SU-DHL-6 (cell line): ENCODE data around the gene EML1.

Source experiments
- H2AFZ ChIP-seq: fragments of 200-600 bp; sonication (generic); 2 replicates; pipeline ENCODE4 v1.6.1; 2014; ENCODE audit warnings: low read depth, mild to moderate bottlenecking, moderate library complexity, mixed read lengths, antibody characterized with exemption, low read length; ENCODE audit not compliant: severe bottlenecking
- H3F3A ChIP-seq: fragments of 200-600 bp; shearing (Covaris generic); 2 replicates; pipeline ENCODE4 v1.6.0; 2016; ENCODE audit warnings: antibody characterized with exemption, mild to moderate bottlenecking; ENCODE audit not compliant: insufficient read depth
- H3K27ac ChIP-seq: fragments of 200-600 bp; sonication (generic); 2 replicates; pipeline ENCODE4 v1.5.1; 2016; ENCODE audit warnings: low read depth, mild to moderate bottlenecking, low read length, moderate library complexity, mixed read lengths
- H3K27me3 ChIP-seq: fragments of 200-600 bp; sonication (generic), shearing (Covaris generic); 2 replicates; pipeline ENCODE4 v1.6.0; 2014; ENCODE audit warnings: mild to moderate bottlenecking, low read length
- H3K36me3 ChIP-seq: fragments of 200-600 bp; sonication (generic); 2 replicates; pipeline ENCODE4 v1.6.1; 2014; ENCODE audit warnings: mild to moderate bottlenecking, low read length, mixed read lengths
- H3K4me2 ChIP-seq: fragments of 300-600, 200-600 bp; shearing (Covaris generic), sonication (generic); 2 replicates; pipeline ENCODE4 v1.6.0; 2014; ENCODE audit warnings: low read length, low read depth, mild to moderate bottlenecking; ENCODE audit not compliant: poor library complexity, severe bottlenecking
- H3K4me3 ChIP-seq: fragments of 200-600 bp; sonication (generic); 2 replicates; pipeline ENCODE4 v1.5.1; 2014; ENCODE audit warnings: antibody characterized with exemption, low read length, mild to moderate bottlenecking, mixed read lengths; ENCODE audit not compliant: insufficient read depth, poor library complexity, severe bottlenecking
- H3K79me2 ChIP-seq: fragments of 200-600 bp; sonication (generic); 2 replicates; pipeline ENCODE4 v1.6.1; 2014; ENCODE audit warnings: mild to moderate bottlenecking, low read length, moderate library complexity; ENCODE audit not compliant: insufficient read depth
- H3K9ac ChIP-seq: fragments of 200-600 bp; sonication (generic); 2 replicates; pipeline ENCODE4 v1.7.0; 2014; ENCODE audit warnings: mild to moderate bottlenecking, low read length
- H3K9me2 ChIP-seq: fragments of 200-600 bp; sonication (generic); replicated peaks from 2 replicates; pipeline ENCODE4 v1.6.1; 2014; ENCODE audit warnings: low read length; ENCODE audit not compliant: insufficient read depth
- H3K9me3 ChIP-seq: fragments of 200-600 bp; sonication (generic); 2 replicates; pipeline ENCODE4 v1.6.1; 2014; ENCODE audit warnings: low read length, mixed read lengths; ENCODE audit not compliant: insufficient read depth
- H4K20me1 ChIP-seq: fragments of 200-600 bp; sonication (generic); 2 replicates; pipeline ENCODE4 v1.6.1; 2014; ENCODE audit warnings: low read depth, mild to moderate bottlenecking, antibody characterized with exemption, low read length, moderate library complexity, mixed read lengths
- CTCF ChIP-seq: fragments of 200-600 bp; sonication (generic); IDR thresholded peaks from one replicate; pipeline ENCODE4 v1.5.1; 2017; ENCODE audit warnings: antibody characterized with exemption, mild to moderate bottlenecking, low read length, moderate library complexity; ENCODE audit not compliant: insufficient read depth, poor library complexity, severe bottlenecking
- EZH2phosphoT487 ChIP-seq: fragments of 200-600 bp; sonication (generic), shearing (Covaris generic); conservative IDR thresholded peaks from 2 replicates; pipeline ENCODE4 v1.6.1; 2018; ENCODE audit warnings: mild to moderate bottlenecking, antibody characterized with exemption, low read length, moderate library complexity, mixed read lengths

The EML1 gene

GRCh38 chr14:99768381-99768780 is 24.8 kb upstream of the EML1 start:
- no peaks in the 10 kb centered on the region for H4K20me1 ChIP-seq
- no peaks in the 10 kb centered on the region for H3K9me2 ChIP-seq
- no peaks in the 10 kb centered on the region for H3K36me3 ChIP-seq
- no peak overlapping the region for H3K4me2 ChIP-seq
- H3F3A ChIP-seq: no peaks in the 10 kb centered on the region
- H3K4me3 ChIP-seq: no peak overlapping the region
- no peak overlapping the region for H2AFZ ChIP-seq
- H3K27me3 ChIP-seq: no peaks in the 10 kb centered on the region
- H3K27ac ChIP-seq: no peak overlapping the region
- TF ChIP-seq CTCF: no peak
- TF ChIP-seq EZH2phosphoT487: no peak
- H3K9ac ChIP-seq: no peak overlapping the region
- no peaks in the 10 kb centered on the region for H3K9me3 ChIP-seq
- no peaks in the 10 kb centered on the region for H3K79me2 ChIP-seq

- no peaks in the 10 kb centered on the region for H3K9me3 ChIP-seq
- H3K9me2 ChIP-seq: no peaks in the 10 kb centered on the region
- H3F3A ChIP-seq: no peaks in the 10 kb centered on the region
- no peak overlapping the region for H3K4me3 ChIP-seq
- TF ChIP-seq EZH2phosphoT487 (no peak), CTCF (no peak)
- H3K9ac ChIP-seq: no peak overlapping the region
- no peaks in the 10 kb centered on the region for H4K20me1 ChIP-seq
- H3K79me2 ChIP-seq: no peaks in the 10 kb centered on the region
- no peak overlapping the region for H3K27ac ChIP-seq
- H3K27me3 ChIP-seq: no peaks in the 10 kb centered on the region
- no peaks in the 10 kb centered on the region for H3K36me3 ChIP-seq
- H2AFZ ChIP-seq: no peak overlapping the region
- no peak overlapping the region for H3K4me2 ChIP-seq
These were observed 24.1 kb upstream of the EML1 start for GRCh38 chr14:99769123-99769522.

- no peaks in the 10 kb centered on the region for H3K79me2 ChIP-seq
- no peak overlapping the region for H3K9ac ChIP-seq
- no peaks in the 10 kb centered on the region for H3K27me3 ChIP-seq
- H3K4me3 ChIP-seq: no peak overlapping the region
- no peak for TF ChIP-seq CTCF
- TF ChIP-seq EZH2phosphoT487: no peak
- H3K9me2 ChIP-seq: no peaks in the 10 kb centered on the region
- H3K4me2 ChIP-seq: no peak overlapping the region
- no peaks in the 10 kb centered on the region for H3K9me3 ChIP-seq
- H2AFZ ChIP-seq: no peak overlapping the region
- H3K27ac ChIP-seq: no peak overlapping the region
- H3K36me3 ChIP-seq: no peaks in the 10 kb centered on the region
- H3F3A ChIP-seq: no peaks in the 10 kb centered on the region
- no peaks in the 10 kb centered on the region for H4K20me1 ChIP-seq
These were observed 23.4 kb upstream of the EML1 start for GRCh38 chr14:99769799-99770198.
